ENCODE results near the gene GALR3. TPM values are rescaled to one million over a fixed set of nuclear protein-coding genes. Genes with fewer than 3 reads are reported as not detected.
A peak's percentile ranks its signal among the peaks of the same experiment; 100 is the strongest.

GALR3 gene
- total RNA-seq, 2 experiments from 2014 or later: not detected

DNA sequence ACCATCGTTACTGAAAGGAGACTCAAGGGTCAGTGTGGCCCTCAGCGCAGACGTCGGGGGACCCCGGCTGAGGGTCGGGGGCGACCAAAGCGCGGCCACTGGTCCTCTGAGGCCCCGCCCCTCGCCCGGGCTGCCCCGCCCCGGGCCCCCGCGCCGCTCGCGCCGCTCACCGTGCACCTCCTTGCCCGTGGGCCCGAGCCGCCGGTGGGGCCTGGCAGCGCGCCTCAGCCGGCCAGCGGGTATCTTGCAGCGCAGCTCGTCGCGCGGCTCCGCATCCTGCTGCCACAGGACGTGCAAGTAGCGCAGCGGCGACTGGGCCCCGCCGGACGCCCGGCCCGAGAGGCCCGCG lies 20.5 kb downstream of the GALR3 start:
- no peak for DNase-seq
- H3K4me3 Mint-ChIP-seq: peak overlapping the region; percentile 88
- H3K27ac Mint-ChIP-seq: peak overlapping the region; percentile 92

DNA sequence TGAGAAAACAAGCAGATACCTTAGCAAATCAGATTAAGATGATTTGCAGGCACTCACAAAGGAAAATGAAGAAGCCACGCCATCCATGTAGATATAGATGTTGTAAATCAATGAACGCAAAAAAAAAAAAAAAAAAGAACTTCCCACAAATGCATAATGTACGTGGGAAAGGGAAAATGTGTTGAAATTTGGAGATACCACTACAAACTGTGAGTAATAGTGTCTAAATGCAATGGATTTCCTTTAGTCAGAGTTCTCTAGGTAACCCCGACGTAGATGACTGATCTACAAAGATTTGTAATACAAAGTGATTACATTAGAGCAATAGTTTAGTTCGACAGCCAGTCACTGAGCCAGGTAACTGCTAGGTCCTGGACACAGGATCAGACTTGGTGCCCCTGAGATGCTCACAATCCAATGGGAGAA lies 21.7 kb downstream of the GALR3 start:
- Mint-ChIP-seq H3K4me1 (peaks cover 35% of the 10 kb centered on the region), H3K9me3 (peaks cover 4% of the 10 kb centered on the region), H3K4me3 (peak overlapping the region; percentile 88), H3K27ac (peak overlapping the region; percentile 93), H3K27me3 (no peaks in the 10 kb centered on the region), H3K36me3 (ENCODE audit: low read depth) (peaks cover 19% of the 10 kb centered on the region)
- ChIA-PET CTCF (interaction anchor here (0.5 to 2.3 kb wide), 10 partner anchors 8 to 278 kb away, joined by 3 to 9 read pairs (median 4); partner anchors contain the start of gene GGA1), POLR2A (interaction anchor here (0.6 to 0.8 kb wide), 2 partner anchors 40 to 161 kb away, joined by 3 read pairs; a partner anchor contains a TSS)
- no peak for DNase-seq

More for the DNA sequence above, 20.5 kb downstream of the GALR3 start:
- Mint-ChIP-seq H3K27me3 (no peaks in the 10 kb centered on the region), H3K9me3 (peaks cover 4% of the 10 kb centered on the region), H3K4me1 (peaks cover 30% of the 10 kb centered on the region), H3K36me3 (ENCODE audit: low read depth) (peaks cover 22% of the 10 kb centered on the region)
- ChIA-PET POLR2A (interaction anchor here (0.7 kb wide), 2 partner anchors 18 to 110 kb away, joined by 6 read pairs; partner anchors contain the start of gene POLR2F), CTCF (interaction anchor here (0.8 to 2.3 kb wide), 12 partner anchors 9 to 277 kb away, joined by 3 to 9 read pairs (median 4); partner anchors contain the start of gene GGA1)

DNA sequence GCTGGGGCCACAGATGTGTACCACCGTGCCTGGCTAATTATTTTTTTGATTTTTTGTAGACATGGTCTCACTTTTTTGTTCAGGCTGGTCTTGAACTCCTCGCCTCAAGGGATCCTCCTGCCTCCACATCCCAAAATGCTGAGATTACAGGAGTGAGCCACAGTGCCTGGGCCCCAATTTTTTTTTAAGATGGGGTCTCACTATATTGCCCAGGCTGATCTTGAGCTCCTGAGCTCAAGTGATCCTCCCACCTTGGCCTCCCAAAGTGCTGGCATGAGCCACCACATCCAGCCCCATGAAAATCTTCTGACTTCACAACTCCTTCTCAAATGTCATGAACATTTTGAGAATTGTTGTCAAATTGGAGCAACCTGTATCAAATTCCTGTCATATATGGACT lies 23.3 kb downstream of the GALR3 start:
- H3K9me3 Mint-ChIP-seq: peaks cover 4% of the 10 kb centered on the region
- H3K27ac Mint-ChIP-seq: no peak overlapping the region
- no peak for DNase-seq
- H3K4me3 Mint-ChIP-seq: no peak overlapping the region
- ChIA-PET POLR2A (no interaction called here), CTCF (interaction anchor here (0.6 kb wide), 1 partner anchor 399 kb away, joined by 3 read pairs; no protein-coding TSS in a partner anchor)
- peaks cover 23% of the 10 kb centered on the region for H3K36me3 Mint-ChIP-seq (ENCODE audit: low read depth)
- peaks cover 47% of the 10 kb centered on the region for H3K4me1 Mint-ChIP-seq
- no peaks in the 10 kb centered on the region for H3K27me3 Mint-ChIP-seq

DNA sequence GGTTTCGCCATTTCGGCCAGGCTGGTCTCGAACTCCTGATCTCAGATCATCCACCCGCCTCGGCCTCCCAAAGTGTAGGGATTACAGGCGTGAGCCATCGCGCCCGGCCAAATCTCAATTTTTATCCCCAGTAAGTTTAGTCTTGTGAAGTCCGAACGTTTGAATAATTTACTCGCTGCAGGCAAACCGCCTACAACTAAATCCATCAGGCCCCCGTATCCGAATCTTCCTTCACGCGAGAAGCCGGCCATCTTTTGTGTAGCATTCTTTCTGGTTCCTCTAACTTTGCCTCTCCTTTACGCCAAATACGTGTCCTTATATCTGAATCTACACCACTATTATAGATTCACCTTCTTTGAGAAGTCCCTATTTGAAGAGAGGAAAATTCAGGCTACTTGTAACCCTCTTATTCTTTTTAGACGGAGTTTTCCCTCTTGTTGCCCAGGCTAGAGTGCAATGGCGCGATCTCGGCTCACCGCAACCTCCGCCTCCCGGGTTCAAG lies 25.5 kb downstream of the GALR3 start:
- H3K4me1 Mint-ChIP-seq: peaks cover 46% of the 10 kb centered on the region

DNA sequence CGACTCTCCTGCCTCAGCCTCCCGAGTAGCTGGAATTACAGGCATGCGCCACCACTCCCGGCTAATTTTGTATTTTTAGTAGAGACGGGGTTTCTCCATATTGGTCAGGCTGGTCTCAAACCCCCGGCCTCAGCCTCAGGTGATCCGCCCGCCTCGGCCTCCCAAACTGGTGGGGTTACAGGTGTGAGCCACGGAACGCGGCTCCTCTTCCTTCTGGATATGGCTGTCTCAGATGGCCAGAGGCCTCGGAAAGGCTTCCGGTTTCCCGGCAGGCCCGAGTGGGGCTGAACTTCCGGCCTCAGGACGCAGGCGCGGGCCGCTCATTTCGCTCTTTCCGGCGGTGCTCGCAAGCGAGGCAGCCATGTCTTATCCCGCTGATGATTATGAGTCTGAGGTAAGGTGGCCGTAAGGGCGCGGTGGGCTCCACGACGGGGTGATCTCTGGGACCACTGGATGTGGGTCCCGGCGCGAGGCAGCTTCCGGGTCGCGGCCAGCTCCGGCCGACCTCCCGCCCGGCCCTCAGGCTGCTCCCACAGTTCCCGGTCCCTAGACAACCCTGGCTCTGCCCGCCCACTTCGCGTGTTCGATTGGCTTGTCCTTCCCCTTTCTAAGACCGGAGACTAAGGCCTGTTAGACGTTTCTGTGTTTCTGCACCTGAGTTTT lies 26.0 kb downstream of the GALR3 start, which contains the start of gene EIF3L:
EIF3L (plus strand) TSS at position 331 of the 663 bp plus-strand sequence; CDS start at position 362, 31 bp downstream.
- Mint-ChIP-seq H3K27ac (peak within 1 kb of the TSS; percentile 98), H3K4me1 (peaks cover 50% of the 10 kb centered on the region), H3K4me3 (peak within 1 kb of the TSS; percentile 87), H3K27me3 (no peaks in the 10 kb centered on the region), H3K9me3 (peaks cover 4% of the 10 kb centered on the region), H3K36me3 (ENCODE audit: low read depth) (peaks cover 33% of the 10 kb centered on the region)
- POLR2A ChIA-PET: interaction anchor here (0.9 kb wide), 1 partner anchor 47 kb away, joined by 3 read pairs; no protein-coding TSS in a partner anchor
- DNase-seq: peak; percentile 91
- CTCF ChIA-PET: interaction anchor here (1.0 to 1.2 kb wide), 2 partner anchors 14 to 83 kb away, joined by 4 read pairs; no protein-coding TSS in a partner anchor

More for the DNA sequence above, 25.5 kb downstream of the GALR3 start:
- Mint-ChIP-seq H3K27ac (peak overlapping the region; percentile 98), H3K27me3 (no peaks in the 10 kb centered on the region), H3K4me3 (peak overlapping the region; percentile 87), H3K9me3 (peaks cover 4% of the 10 kb centered on the region), H3K36me3 (ENCODE audit: low read depth) (peaks cover 27% of the 10 kb centered on the region)
- CTCF ChIA-PET: no interaction called here
- DNase-seq: peak; percentile 53
- POLR2A ChIA-PET: interaction anchor here (0.9 kb wide), 1 partner anchor 48 kb away, joined by 3 read pairs; no protein-coding TSS in a partner anchor

DNA sequence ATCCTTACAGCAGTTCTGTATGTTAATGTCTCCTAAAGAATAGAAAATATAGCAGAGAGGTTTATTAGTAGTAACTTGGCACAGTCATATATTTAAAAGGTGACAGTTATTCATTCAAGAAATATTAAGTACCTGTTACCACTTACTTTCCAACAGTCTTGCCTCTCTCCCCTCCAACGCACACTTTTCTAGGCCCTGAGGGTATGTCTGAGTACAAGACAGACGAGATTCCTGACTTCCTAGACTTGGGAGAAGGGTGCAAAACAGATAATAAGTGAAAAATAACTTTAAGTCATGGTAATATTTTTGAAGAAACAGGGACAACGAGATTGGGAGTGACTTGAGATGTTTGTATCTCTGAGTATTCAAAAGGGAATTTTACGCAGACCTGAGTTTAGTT lies 27.6 kb downstream of the GALR3 start:
- Mint-ChIP-seq H3K9me3 (no peaks in the 10 kb centered on the region), H3K4me1 (peaks cover 56% of the 10 kb centered on the region), H3K36me3 (ENCODE audit: low read depth) (peaks cover 47% of the 10 kb centered on the region), H3K4me3 (peak overlapping the region; percentile 87), H3K27ac (no peak overlapping the region), H3K27me3 (no peaks in the 10 kb centered on the region)
- DNase-seq: no peak
- ChIA-PET CTCF (interaction anchor here (1.2 kb wide), 1 partner anchor 13 kb away, joined by 4 read pairs; no protein-coding TSS in a partner anchor), POLR2A (no interaction called here)

DNA sequence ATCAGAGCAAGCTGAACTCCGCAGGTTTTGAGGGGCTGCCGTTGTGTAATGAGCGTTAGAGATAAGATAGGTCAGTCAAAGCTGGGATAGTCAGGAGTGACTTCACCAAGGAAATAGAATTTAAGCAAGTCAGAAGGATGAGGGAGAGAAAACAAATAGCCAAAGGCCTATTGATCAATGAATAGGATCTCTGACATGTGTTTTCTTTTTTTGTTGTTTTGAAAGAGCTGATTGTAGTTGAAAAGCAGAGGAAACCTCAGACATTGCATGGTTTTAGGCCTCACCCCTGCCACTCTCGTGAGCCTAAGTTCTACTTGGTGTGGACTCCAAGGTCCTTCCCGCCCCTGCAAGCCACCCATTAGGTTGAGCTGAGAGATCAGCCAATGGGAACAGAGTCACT lies 29.2 kb downstream of the GALR3 start:
- DNase-seq: no peak
- CTCF ChIA-PET: interaction anchor here (0.7 to 1.8 kb wide), 2 partner anchors 9 to 11 kb away, joined by 3 to 9 read pairs; partner anchors contain the start of gene ANKRD54
- POLR2A ChIA-PET: no interaction called here
- H3K27me3 Mint-ChIP-seq: no peaks in the 10 kb centered on the region
- H3K4me1 Mint-ChIP-seq: peaks cover 55% of the 10 kb centered on the region
- no peak overlapping the region for H3K4me3 Mint-ChIP-seq
- H3K27ac Mint-ChIP-seq: no peak overlapping the region
- H3K36me3 Mint-ChIP-seq (ENCODE audit: low read depth): peaks cover 51% of the 10 kb centered on the region
- no peaks in the 10 kb centered on the region for H3K9me3 Mint-ChIP-seq

DNA sequence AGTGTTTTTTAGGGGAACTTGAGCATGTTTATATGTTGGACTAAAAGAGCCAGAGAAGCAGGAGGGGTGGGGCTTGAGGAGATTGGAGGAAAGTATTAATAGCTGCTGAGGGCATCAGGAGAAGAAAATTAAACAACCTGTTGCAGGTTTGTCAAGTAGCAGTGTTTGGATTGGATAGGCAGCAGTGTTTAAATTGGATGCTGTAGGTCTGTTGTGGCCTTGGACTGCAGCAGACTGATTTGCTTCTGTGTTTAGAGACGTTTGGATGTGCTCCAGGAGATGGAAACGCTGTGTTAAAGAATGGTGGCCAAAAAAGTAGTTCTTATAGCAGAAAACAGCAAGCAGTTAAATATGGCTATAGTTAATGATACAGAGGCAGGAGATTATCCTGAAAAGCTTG lies 31.8 kb downstream of the GALR3 start:
- no peaks in the 10 kb centered on the region for H3K27me3 Mint-ChIP-seq
- peaks cover 54% of the 10 kb centered on the region for H3K36me3 Mint-ChIP-seq (ENCODE audit: low read depth)
- ChIA-PET CTCF (interaction anchor here (1.0 to 1.1 kb wide), 2 partner anchors 36 to 79 kb away, joined by 3 to 4 read pairs; no protein-coding TSS in a partner anchor), POLR2A (no interaction called here)
- H3K9me3 Mint-ChIP-seq: no peaks in the 10 kb centered on the region
- no peak for DNase-seq
- no peak overlapping the region for H3K27ac Mint-ChIP-seq
- H3K4me3 Mint-ChIP-seq: no peak overlapping the region
- H3K4me1 Mint-ChIP-seq: peaks cover 45% of the 10 kb centered on the region

DNA sequence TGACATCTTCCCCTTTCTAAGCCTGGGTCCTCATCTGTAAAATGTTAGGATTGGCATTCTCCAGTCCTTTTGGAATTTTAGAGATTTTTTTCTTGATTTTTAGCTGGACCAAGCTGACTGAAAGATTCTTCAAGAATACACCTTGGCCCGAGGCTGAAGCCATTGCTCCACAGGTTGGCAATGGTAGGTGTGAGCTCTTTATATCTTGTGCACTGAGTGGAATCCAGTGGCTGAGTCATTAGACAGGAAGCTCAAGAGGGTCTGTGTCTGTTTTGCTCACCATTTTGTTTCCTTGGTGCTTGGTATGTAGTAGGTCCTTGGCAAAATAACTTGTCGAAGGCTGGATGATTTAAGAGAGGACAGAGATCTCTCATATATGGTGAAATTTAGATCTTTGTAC lies 32.3 kb downstream of the GALR3 start:
- ChIA-PET CTCF (interaction anchor here (1.0 to 1.1 kb wide), 2 partner anchors 37 to 79 kb away, joined by 3 to 4 read pairs; no protein-coding TSS in a partner anchor), POLR2A (no interaction called here)
- H3K9me3 Mint-ChIP-seq: no peaks in the 10 kb centered on the region
- peaks cover 42% of the 10 kb centered on the region for H3K4me1 Mint-ChIP-seq
- H3K27me3 Mint-ChIP-seq: no peaks in the 10 kb centered on the region
- no peak for DNase-seq
- peaks cover 58% of the 10 kb centered on the region for H3K36me3 Mint-ChIP-seq (ENCODE audit: low read depth)
- H3K4me3 Mint-ChIP-seq: no peak overlapping the region
- no peak overlapping the region for H3K27ac Mint-ChIP-seq

DNA sequence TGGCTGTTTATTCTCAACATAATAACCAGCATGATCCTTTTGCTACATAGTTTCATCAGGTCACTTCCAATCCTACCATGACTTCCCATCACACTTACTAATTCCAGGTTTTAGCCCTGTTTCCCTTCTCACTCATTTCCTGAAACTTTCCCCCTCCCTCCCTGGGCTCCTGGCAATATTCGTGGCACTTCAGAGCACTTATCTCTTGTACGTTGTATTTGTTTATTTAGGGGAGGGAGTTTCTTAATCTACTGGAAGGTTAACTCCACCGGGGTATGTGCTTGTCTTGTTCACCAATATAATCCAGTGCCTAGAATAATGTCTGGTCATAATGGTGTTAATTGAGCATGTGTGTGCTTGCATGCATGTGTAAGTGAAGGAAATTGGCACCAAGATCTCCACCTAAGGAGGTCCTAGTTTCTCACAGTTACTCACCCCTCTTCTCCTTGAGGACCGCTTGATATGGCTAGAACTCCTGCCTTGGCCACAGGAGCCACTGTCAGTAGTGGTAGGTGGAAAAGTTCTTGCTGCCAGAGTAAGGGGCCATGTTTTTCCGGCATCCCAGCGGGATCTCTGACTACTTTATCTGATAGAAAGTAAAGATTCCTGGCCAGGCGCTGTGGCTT lies 37.7 kb downstream of the GALR3 start:
- Mint-ChIP-seq H3K27me3 (no peaks in the 10 kb centered on the region), H3K4me3 (no peak overlapping the region), H3K36me3 (ENCODE audit: low read depth) (peaks cover 50% of the 10 kb centered on the region), H3K4me1 (peaks cover 8% of the 10 kb centered on the region), H3K9me3 (no peaks in the 10 kb centered on the region), H3K27ac (no peak overlapping the region)
- ChIA-PET CTCF (interaction anchor here (0.9 to 7.8 kb wide), 4 partner anchors 17 to 321 kb away, joined by 3 to 43 read pairs (median 4); partner anchors contain the start of gene ANKRD54), POLR2A (interaction anchor here (0.7 kb wide), 1 partner anchor 35 kb away, joined by 6 read pairs; no protein-coding TSS in a partner anchor)
- DNase-seq: no peak

DNA sequence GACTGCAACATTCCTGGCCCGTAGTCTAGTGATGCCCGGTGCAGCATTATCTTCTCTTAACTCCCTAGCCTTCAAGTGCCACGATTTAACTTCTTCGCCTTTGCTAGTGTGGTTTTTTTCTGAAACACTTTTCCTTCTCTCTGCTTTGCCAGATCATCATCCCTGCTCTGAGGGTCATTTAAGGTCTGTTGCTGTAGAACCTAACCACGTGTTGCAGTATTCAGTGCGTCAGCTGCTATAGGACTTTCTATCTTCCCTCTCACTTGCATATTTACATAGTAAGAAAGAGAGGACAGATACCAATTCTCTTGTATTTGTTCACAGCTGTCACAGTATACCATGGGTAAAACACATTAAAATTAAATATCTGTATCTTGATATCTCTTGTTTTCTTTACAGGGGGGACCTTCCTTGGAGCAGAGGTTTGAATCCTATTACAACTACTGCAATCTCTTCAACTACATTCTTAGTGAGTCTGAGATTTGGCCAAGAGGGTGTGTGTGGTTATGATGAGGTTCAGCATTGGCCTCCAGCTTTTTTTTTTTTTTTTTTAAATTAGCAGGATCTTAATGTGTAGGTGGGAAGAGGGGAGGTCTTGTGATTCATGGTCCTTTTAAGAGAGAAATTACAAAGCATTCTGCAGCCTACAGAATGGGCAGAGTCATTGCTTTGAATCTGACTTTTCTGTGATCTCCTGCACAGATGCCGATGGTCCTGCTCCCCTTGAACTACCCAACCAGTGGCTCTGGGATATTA lies 39.6 kb downstream of the GALR3 start:
- Mint-ChIP-seq H3K4me3 (no peak overlapping the region), H3K27ac (no peak overlapping the region), H3K27me3 (no peaks in the 10 kb centered on the region), H3K9me3 (no peaks in the 10 kb centered on the region), H3K4me1 (peaks cover 6% of the 10 kb centered on the region), H3K36me3 (ENCODE audit: low read depth) (peaks cover 47% of the 10 kb centered on the region)
- POLR2A ChIA-PET: no interaction called here
- DNase-seq: no peak
- CTCF ChIA-PET: interaction anchor here (0.6 to 7.8 kb wide), 29 partner anchors 10 to 634 kb away, joined by 3 to 43 read pairs (median 5); partner anchors contain the start of genes ANKRD54, GALR3, GCAT and MICALL1

DNA sequence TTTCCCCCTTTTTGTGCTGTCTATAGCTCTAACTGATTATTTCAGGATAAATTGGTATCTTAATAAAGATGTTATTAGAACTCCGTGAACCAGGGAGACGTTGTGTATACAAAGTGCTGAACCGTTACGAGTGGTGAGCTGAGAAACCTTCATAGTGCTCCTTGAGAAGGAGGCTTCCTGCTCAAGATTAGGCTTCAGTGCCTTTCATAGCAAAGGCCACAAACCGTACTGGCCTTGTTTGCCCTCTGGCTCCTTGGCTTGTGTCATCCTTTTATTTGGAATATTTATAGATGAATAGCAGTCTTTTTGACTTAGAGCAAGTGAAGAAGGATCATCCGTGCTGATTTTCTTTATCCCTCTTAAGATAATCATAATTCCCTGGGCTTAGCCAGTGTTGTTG lies 42.3 kb downstream of the GALR3 start:
- CTCF ChIA-PET: interaction anchor here (7.8 kb wide), 1 partner anchor 49 kb away, joined by 43 read pairs; no protein-coding TSS in a partner anchor
- peaks cover 44% of the 10 kb centered on the region for H3K36me3 Mint-ChIP-seq (ENCODE audit: low read depth)

More for the DNA sequence above, 42.3 kb downstream of the GALR3 start:
- no peak for DNase-seq
- Mint-ChIP-seq H3K4me1 (peaks cover 2% of the 10 kb centered on the region), H3K27ac (no peak overlapping the region), H3K4me3 (no peak overlapping the region), H3K27me3 (no peaks in the 10 kb centered on the region), H3K9me3 (no peaks in the 10 kb centered on the region)
- POLR2A ChIA-PET: interaction anchor here (0.6 kb wide), 1 partner anchor 30 kb away, joined by 10 read pairs; no protein-coding TSS in a partner anchor

Data from activated CD4-positive, alpha-beta T cell treated with anti-CD3 and anti-CD28 coated beads, Interleukin-2, amount 10 ng/mL, durations not matched to agents 7 days and 5 days (primary cell).